T-helper 1 cell treated with Interleukin-12 subunit alpha and Interleukin-12 subunit beta and Interleukin-4 antibody, amounts not matched to agents 30 μg/mL and 1 μg/mL, for 36 hours (primary cell): Measurements from ENCODE around the gene BOC.

Source experiments
- H3K27ac Mint-ChIP-seq: one replicate; pipeline ENCODE4 v1.8.0; 2021; ENCODE audit warnings: mild to moderate bottlenecking, mixed read lengths
- H3K27me3 Mint-ChIP-seq: one replicate; pipeline ENCODE4 v1.8.0; 2021; ENCODE audit warnings: low read depth, mixed read lengths
- H3K36me3 Mint-ChIP-seq: one replicate; pipeline ENCODE4 v1.8.0; 2021; ENCODE audit warnings: low read depth, mixed read lengths
- H3K4me1 Mint-ChIP-seq: one replicate; pipeline ENCODE4 v1.8.0; 2021; ENCODE audit warnings: low read depth, mixed read lengths
- H3K4me3 Mint-ChIP-seq: one replicate; pipeline ENCODE4 v1.8.0; 2021; ENCODE audit warnings: mild to moderate bottlenecking, moderate library complexity, mixed read lengths
- H3K9me3 Mint-ChIP-seq: one replicate; pipeline ENCODE4 v1.8.0; 2021; ENCODE audit warnings: mixed read lengths

BOC gene

DNA sequence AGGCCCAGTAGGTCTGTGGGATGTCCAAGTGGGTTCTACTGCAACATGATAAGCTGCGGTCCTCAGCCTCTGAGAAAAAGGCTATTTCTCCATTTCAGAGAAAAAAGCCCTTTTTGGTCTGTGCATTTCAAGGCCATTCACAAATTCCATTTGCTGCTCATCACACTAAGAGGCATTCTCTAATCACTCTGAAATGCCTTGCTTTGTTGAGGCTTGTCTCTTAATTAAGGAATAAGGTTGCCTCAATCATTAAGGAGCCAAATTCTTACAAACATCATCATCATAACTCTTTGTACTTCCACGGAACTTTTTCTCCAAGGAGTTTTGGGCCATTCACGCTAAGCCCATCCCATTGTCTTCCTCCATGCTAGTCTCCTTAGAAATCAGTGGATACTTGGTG, 74.4 kb downstream of the BOC start:
- Mint-ChIP-seq H3K9me3 (no peaks in the 10 kb centered on the region), H3K36me3 (no peaks in the 10 kb centered on the region), H3K4me1 (no peaks in the 10 kb centered on the region), H3K27me3 (no peaks in the 10 kb centered on the region), H3K27ac (no peak overlapping the region), H3K4me3 (no peak overlapping the region)

DNA sequence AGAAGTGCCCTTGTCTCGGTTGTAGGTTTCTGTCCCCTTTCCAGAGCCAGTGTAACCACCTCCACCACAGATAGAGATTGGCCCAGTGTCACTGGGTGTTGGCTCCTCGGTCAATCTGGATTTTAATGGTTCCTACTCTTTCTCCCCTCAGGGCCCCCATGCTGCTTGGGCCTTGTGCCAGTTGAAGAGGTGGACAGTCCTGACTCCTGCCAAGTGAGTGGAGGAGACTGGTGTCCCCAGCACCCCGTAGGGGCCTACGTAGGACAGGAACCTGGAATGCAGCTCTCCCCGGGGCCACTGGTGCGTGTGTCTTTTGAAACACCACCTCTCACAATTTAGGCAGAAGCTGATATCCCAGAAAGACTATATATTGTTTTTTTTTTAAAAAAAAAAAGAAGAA, 75.2 kb downstream of the BOC start:
- H3K27me3 Mint-ChIP-seq, result no peaks in the 10 kb centered on the region

DNA sequence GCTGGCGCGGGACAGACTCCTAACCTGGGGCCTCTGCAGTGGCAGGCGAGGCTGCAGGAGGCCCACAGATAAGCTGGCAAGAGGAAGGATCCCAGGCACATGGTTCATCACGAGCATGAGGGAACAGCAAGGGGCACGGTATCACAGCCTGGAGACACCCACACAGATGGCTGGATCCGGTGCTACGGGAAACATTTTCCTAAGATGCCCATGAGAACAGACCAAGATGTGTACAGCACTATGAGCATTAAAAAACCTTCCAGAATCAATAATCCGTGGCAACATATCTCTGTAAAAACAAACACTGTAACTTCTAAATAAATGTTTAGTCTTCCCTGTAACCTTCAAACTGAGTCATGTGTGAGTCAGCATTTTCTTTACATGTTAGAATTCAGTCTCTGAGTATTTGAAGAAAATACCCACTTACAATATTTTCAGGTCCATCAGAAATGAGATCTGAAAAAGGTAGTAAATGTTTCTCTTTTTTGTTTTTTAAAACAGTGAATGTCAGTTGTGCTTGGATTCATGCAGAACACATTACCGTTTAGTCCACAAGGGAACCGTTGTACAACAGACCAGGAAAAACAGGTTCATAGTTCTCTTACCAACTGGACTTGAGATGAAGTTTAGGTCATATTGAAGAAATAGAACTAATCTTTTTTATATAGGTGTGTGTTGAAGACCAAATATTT, 75.9 kb downstream of the BOC start:
- H3K4me1 Mint-ChIP-seq, result no peaks in the 10 kb centered on the region
- H3K36me3 Mint-ChIP-seq, result no peaks in the 10 kb centered on the region
- no peak overlapping the region for H3K4me3 Mint-ChIP-seq
- no peaks in the 10 kb centered on the region for H3K27me3 Mint-ChIP-seq
- H3K27ac Mint-ChIP-seq, result no peak overlapping the region
- H3K9me3 Mint-ChIP-seq, result no peaks in the 10 kb centered on the region

More for the DNA sequence above, 75.2 kb downstream of the BOC start:
- Mint-ChIP-seq H3K36me3 (no peaks in the 10 kb centered on the region), H3K4me1 (no peaks in the 10 kb centered on the region), H3K9me3 (no peaks in the 10 kb centered on the region), H3K4me3 (no peak overlapping the region), H3K27ac (no peak overlapping the region)

DNA sequence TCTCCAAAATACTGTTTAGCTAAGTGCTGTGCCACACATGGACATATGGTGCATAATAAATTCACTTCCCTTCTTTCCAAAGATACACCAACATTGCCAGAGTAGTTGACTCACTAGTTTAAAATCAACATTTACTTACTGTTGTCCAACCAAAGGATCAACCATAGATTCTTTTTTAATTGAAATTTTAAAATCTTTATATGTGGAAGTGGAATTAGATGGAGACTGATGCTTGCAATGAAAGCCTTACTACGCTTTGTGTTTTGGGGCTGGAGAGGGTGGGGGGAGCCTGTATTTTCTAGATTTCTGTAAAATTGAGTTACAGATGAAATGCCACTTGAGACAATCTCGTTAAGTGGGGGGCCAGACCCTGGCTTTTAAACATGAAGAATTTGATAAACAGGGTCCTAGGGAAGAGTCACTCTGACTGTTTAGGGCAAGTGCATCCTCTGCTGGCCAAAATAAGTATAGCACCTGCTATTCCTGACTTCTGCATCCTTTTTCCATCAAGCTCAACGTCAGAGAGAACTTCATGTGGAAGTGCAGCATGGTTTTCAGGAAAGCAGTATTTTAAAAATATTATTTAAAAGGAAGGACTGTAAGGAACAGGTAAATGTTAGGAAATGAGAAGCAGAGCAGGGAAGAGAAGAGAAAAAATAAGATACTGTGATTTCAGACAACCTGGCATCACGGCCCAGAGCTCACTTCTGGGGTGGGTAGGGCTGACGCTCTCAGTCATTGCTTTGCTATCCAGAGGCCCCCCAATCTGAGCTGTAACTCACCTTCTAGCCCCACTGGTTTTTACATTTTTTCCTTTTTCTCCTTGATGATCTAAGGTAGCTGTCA, 76.7 kb downstream of the BOC start:
- H3K9me3 Mint-ChIP-seq, result no peaks in the 10 kb centered on the region
- no peak overlapping the region for H3K4me3 Mint-ChIP-seq
- H3K27ac Mint-ChIP-seq, result no peak overlapping the region
- H3K4me1 Mint-ChIP-seq, result no peaks in the 10 kb centered on the region
- H3K36me3 Mint-ChIP-seq, result no peaks in the 10 kb centered on the region
- H3K27me3 Mint-ChIP-seq, result no peaks in the 10 kb centered on the region

DNA sequence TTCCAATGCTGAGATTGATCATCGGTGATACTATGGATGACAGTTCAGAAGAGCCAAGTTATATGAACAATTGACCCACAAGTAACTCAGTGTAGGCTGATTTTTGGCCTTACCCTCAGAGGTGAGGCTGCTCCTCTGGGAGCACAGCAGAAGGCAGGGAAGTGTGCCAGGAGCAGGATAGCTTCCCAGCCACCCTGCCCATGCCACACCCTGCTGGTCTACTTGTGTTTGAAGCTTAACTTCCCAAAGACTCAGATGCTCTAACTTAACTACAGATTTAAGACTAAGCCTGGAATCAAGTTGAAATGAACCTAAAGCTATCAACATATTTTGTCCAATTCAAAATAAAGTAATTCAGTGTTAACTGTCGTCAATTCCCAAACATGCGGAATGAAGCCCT, 77.5 kb downstream of the BOC start:
- no peak overlapping the region for H3K27ac Mint-ChIP-seq
- H3K27me3 Mint-ChIP-seq, result no peaks in the 10 kb centered on the region
- no peak overlapping the region for H3K4me3 Mint-ChIP-seq

DNA sequence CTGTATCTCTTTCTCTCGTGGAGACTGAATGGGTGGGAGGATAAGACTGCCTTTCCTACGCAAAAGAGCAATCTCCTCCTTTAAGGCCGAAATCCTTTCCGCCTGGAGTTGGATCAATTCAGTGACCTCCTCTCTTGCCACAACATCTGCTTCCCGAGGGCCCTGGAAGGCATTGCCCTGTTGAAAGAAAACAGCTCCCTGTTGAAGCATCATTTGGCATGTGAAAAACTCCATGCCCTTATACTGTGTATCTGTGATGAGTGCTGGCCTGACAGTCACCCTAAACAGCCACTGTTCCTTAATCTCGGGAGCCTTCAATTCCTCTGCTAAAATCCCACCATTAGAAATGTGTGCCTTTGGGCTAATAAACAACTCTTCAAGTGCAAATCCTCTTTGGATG, 80.2 kb downstream of the BOC start:
- H3K36me3 Mint-ChIP-seq, result peaks cover under 1% of the 10 kb centered on the region
- H3K27me3 Mint-ChIP-seq, result no peaks in the 10 kb centered on the region
- no peaks in the 10 kb centered on the region for H3K9me3 Mint-ChIP-seq
- H3K4me3 Mint-ChIP-seq, result no peak overlapping the region
- no peak overlapping the region for H3K27ac Mint-ChIP-seq
- H3K4me1 Mint-ChIP-seq, result no peaks in the 10 kb centered on the region

More for the DNA sequence above, 77.5 kb downstream of the BOC start:
- no peaks in the 10 kb centered on the region for H3K9me3 Mint-ChIP-seq
- no peaks in the 10 kb centered on the region for H3K4me1 Mint-ChIP-seq
- no peaks in the 10 kb centered on the region for H3K36me3 Mint-ChIP-seq

DNA sequence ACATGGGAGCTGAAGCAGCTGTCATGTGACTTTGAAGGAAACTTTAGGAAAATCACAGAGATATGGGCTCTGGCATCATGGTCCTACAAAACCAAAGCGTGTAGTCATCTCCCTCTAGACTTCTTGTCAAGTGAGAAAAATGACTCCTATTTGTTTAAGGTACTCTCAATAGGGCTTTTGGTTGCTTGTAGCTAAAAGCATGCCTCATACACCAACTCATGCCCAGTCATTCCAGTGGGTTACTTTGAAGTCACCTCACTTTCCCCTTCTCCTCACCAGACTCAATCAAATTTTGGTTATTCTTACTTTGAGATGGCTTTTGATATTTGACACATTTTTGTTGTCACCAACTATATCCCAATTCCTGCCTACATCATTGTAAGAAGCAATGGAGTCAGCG, 81.6 kb downstream of the BOC start:
- H3K27ac Mint-ChIP-seq, result no peak overlapping the region
- H3K4me3 Mint-ChIP-seq, result no peak overlapping the region
- no peaks in the 10 kb centered on the region for H3K9me3 Mint-ChIP-seq
- H3K27me3 Mint-ChIP-seq, result no peaks in the 10 kb centered on the region
- H3K4me1 Mint-ChIP-seq, result no peaks in the 10 kb centered on the region
- peaks cover 2% of the 10 kb centered on the region for H3K36me3 Mint-ChIP-seq

DNA sequence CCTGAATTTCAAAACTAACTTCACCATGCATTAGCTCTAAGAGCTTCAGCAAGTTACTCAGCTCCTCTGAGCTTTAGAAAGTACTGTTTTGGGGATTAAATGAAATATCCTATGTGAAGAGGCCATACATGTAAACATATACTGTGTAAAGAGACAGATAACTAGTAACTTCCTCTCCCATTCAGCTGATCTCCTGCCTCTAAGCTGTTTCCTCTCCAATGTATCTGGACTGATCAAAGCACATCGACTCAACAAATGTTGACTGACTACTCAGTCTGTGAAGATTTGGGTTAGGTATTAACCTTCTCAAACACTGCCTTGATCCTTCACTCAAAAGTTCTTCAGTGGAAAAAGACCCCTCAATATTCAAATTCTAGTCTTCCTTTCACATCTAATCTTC, 82.0 kb downstream of the BOC start:
- Mint-ChIP-seq H3K27ac (no peak overlapping the region), H3K36me3 (peaks cover 2% of the 10 kb centered on the region), H3K4me3 (no peak overlapping the region), H3K9me3 (no peaks in the 10 kb centered on the region), H3K27me3 (no peaks in the 10 kb centered on the region), H3K4me1 (no peaks in the 10 kb centered on the region)

DNA sequence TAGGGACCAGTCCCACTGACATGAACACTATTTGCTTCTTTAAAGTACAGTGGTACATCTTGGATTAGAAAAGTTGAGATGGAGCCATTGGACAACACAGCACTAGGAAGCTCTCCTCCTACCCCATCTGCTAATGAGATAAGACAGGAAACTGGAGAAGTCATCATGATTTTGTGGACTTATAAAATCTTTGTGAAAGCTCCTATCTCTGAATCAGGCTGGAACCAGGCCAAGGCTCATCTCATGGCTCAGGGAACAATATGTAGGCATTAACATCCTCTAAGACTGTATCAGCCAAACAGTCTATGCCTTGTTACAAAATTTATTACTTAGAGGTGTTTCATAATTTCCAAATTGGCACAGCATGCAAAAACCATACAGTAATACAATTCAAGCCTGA, 84.1 kb downstream of the BOC start:
- Mint-ChIP-seq H3K27me3 (no peaks in the 10 kb centered on the region), H3K9me3 (no peaks in the 10 kb centered on the region), H3K4me3 (no peak overlapping the region), H3K36me3 (peaks cover 2% of the 10 kb centered on the region), H3K27ac (no peak overlapping the region), H3K4me1 (no peaks in the 10 kb centered on the region)

DNA sequence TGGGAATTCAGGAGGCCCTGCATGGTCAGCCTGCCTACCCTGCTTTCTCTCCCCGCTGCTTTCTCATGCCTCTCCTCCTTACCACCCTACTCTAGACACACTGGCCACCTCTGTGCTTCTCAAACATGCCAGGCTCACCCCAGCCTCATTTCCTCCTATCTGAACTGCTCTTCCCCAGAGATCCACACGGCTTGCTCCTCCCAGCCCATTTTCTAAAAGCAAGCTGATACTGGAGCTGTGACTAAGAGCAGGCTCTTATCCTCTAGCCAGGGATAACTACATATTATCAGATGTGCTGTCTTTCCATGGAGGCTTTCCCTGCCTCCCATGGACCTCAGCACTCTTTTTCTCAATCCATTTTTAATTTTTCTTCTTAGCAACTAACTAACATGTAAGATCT, 85.9 kb downstream of the BOC start:
- Mint-ChIP-seq H3K36me3 (peaks cover 2% of the 10 kb centered on the region), H3K27me3 (no peaks in the 10 kb centered on the region), H3K4me3 (no peak overlapping the region), H3K4me1 (no peaks in the 10 kb centered on the region), H3K27ac (no peak overlapping the region), H3K9me3 (no peaks in the 10 kb centered on the region)

DNA sequence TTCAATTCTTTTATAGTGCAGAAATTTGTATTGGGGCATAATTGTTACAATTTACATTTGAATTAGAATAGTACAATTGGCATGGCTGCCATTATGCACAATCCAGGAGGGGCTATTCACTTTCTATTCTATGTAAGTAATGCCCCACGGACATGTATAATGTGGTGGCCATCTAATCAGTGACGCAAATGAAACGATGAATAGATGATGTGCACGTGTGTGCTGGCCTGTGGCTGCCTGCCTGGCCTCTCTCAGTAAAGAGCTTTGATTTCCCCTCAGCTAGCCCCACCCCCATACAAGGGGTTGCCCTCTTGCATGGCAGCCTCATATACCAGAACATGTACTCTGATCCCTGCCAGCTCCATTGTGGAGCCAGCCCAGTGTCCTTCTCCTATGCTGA, 86.5 kb downstream of the BOC start:
- Mint-ChIP-seq H3K36me3 (peaks cover 2% of the 10 kb centered on the region), H3K27ac (no peak overlapping the region), H3K4me3 (no peak overlapping the region), H3K4me1 (no peaks in the 10 kb centered on the region), H3K27me3 (no peaks in the 10 kb centered on the region), H3K9me3 (no peaks in the 10 kb centered on the region)

DNA sequence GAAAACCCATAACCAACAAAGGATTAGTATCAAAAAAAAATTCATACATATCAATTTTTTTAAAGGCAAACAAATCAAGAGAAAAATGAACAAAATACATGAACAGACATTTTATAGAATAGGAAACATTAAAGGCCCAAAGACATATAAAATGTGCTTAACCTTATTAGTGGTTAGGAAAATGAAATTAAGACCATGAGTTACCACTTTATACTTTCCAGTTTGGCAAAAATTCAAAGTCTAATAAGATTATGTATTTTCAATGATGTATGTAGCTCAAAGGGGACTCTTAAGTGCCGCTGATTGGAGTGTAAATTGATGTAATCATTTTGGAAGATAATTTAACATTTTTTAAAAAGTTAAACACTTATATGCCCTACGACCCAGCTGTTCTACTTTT, 89.2 kb downstream of the BOC start:
- H3K36me3 Mint-ChIP-seq, result peaks cover 2% of the 10 kb centered on the region
- H3K9me3 Mint-ChIP-seq, result no peaks in the 10 kb centered on the region
- no peak overlapping the region for H3K27ac Mint-ChIP-seq

DNA sequence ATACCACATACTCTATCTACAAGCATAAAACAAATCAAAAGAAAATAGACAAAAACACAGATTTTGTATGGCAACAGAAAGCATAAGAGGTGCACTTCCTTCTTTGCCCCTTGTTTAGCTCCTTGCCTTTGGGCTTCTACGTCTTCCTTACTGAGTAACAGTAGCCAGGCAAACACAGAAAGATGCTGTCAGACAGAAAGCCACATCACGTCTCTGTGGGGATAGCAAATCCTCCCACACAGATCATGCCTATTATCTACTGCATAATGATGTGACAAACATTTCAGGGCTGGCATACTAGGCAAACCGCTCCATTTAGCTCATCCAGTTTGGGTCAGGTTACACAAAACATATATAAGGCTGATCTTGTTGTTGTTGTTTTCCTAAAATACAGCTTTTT, 92.7 kb downstream of the BOC start:
- Mint-ChIP-seq H3K9me3 (no peaks in the 10 kb centered on the region), H3K27me3 (no peaks in the 10 kb centered on the region), H3K4me1 (no peaks in the 10 kb centered on the region), H3K36me3 (no peaks in the 10 kb centered on the region), H3K4me3 (no peak overlapping the region), H3K27ac (no peak overlapping the region)

More for the DNA sequence above, 89.2 kb downstream of the BOC start:
- H3K4me3 Mint-ChIP-seq, result no peak overlapping the region
- no peaks in the 10 kb centered on the region for H3K27me3 Mint-ChIP-seq
- H3K4me1 Mint-ChIP-seq, result no peaks in the 10 kb centered on the region

DNA sequence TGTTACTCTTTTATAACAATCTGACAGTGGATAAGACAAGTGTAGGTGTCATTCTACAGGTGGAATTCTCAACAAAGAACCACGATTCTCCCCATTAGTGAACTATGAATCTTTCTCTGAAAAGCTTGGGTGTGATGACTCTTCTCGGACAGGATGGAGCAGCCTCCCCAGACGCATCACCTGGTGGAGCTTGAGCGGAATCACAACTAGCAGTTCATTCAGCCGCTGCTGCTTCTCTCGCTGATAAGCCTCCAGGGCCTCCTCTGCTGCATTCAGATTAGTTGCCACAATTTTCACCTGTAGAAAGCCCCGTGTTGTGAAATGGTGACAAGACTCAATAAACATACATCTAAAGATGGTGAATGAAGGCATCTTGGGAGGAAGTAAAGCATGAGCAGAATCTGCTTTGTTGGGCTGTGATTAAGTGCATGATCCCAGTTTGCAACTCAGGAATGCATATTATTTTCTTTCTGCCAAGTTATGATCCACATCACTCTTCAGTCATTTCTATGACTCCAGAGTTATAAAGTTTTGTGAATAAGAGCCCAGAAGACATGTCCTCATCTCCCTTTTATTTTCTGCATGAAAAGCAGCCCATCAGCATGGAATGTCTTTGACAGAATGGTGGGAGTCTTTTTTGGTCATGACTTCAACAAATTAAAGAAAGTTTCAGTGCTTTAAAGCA, 93.6 kb downstream of the BOC start:
- H3K27me3 Mint-ChIP-seq, result no peaks in the 10 kb centered on the region
- no peak overlapping the region for H3K27ac Mint-ChIP-seq
- H3K4me3 Mint-ChIP-seq, result no peak overlapping the region
- no peaks in the 10 kb centered on the region for H3K36me3 Mint-ChIP-seq
- H3K4me1 Mint-ChIP-seq, result no peaks in the 10 kb centered on the region
- no peaks in the 10 kb centered on the region for H3K9me3 Mint-ChIP-seq

DNA sequence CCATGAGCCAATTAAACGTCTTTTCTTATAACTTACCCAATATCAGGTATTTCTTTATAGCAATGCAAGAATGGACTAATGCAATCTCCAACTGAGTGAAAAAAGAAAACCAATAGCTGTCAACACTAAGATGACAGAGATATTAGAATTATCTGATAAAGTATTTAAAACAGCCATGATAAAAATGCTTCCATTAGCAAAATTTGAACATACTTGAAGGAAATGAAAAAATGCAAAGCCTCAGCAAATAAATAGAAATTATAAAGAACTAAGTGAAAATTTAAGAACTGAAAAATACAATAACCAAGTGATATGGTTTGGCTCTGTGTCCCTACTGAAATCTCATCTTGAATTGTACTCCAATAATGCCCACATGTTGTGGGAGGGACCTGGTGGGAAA, 99.6 kb downstream of the BOC start:
- no peaks in the 10 kb centered on the region for H3K4me1 Mint-ChIP-seq
- H3K9me3 Mint-ChIP-seq, result peaks cover 27% of the 10 kb centered on the region
- H3K36me3 Mint-ChIP-seq, result peaks cover 11% of the 10 kb centered on the region
- H3K27me3 Mint-ChIP-seq, result no peaks in the 10 kb centered on the region
- no peak overlapping the region for H3K27ac Mint-ChIP-seq
- H3K4me3 Mint-ChIP-seq, result no peak overlapping the region
